ENCODE data around the gene PRMT3.
A peak's percentile ranks its signal among the peaks of the same experiment; 100 is the strongest.
"Not testable (repeated sequence)": the region's sequence is repeated elsewhere in the genome, so short reads cannot be mapped to it uniquely, and the experiment has no call there.

The PRMT3 gene

GRCh38 chr11:20387261-20388095 is at the start of gene PRMT3:
Gene PRMT3 (plus strand): TSS chr11:20387716. CDS start chr11:20387747, 31 bp downstream.
- DNase-seq (ENCODE audit: low read depth): peak; percentile 97

GRCh38 chr11:20342347-20343141 is 45.0 kb upstream of the PRMT3 start:
- no peak for DNase-seq (ENCODE audit: low read depth)

GRCh38 chr11:20351136-20351535 is 36.4 kb upstream of the PRMT3 start:
- DNase-seq (ENCODE audit: low read depth): no peak

GRCh38 chr11:20351751-20352262 is 35.7 kb upstream of the PRMT3 start:
- no peak for DNase-seq (ENCODE audit: low read depth)

GRCh38 chr11:20353829-20354434 is 33.6 kb upstream of the PRMT3 start:
- peak; percentile 7 for DNase-seq (ENCODE audit: low read depth)

GRCh38 chr11:20355221-20356219 is 32.0 kb upstream of the PRMT3 start:
- peak; percentile 24 for DNase-seq (ENCODE audit: low read depth)

GRCh38 chr11:20357150-20357549 is 30.4 kb upstream of the PRMT3 start:
- DNase-seq (ENCODE audit: low read depth): no peak

- no peak for DNase-seq (ENCODE audit: low read depth)
These were observed 26.9 kb upstream of the PRMT3 start for GRCh38 chr11:20360650-20361049.

- DNase-seq (ENCODE audit: low read depth): no peak
These were observed 25.0 kb upstream of the PRMT3 start for GRCh38 chr11:20362481-20362880.

- no peak for DNase-seq (ENCODE audit: low read depth)
These were observed 24.4 kb upstream of the PRMT3 start for GRCh38 chr11:20363149-20363499.

GRCh38 chr11:20363500-20364340 is 23.8 kb upstream of the PRMT3 start, which contains the start of gene HTATIP2:
Gene HTATIP2 (plus strand): TSS chr11:20363714. CDS start chr11:20364238, 524 bp downstream.
- DNase-seq (ENCODE audit: low read depth): peak; percentile 64

- no peak for DNase-seq (ENCODE audit: low read depth)
These were observed 23.1 kb upstream of the PRMT3 start for GRCh38 chr11:20364341-20364792.

- DNase-seq (ENCODE audit: low read depth): not testable (repeated sequence)
These were observed 22.1 kb upstream of the PRMT3 start for GRCh38 chr11:20365465-20365864.

- peak; percentile 28 for DNase-seq (ENCODE audit: low read depth)
These were observed 20.1 kb upstream of the PRMT3 start for GRCh38 chr11:20367313-20367948.

- DNase-seq (ENCODE audit: low read depth): no peak
These were observed 19.1 kb upstream of the PRMT3 start for GRCh38 chr11:20368438-20368837.

GRCh38 chr11:20369826-20370225 is 17.7 kb upstream of the PRMT3 start:
- no peak for DNase-seq (ENCODE audit: low read depth)

- DNase-seq (ENCODE audit: low read depth): no peak
These were observed 15.4 kb upstream of the PRMT3 start for GRCh38 chr11:20372081-20372626.

- DNase-seq (ENCODE audit: low read depth): no peak
These were observed 14.4 kb upstream of the PRMT3 start for GRCh38 chr11:20373147-20373546.

GRCh38 chr11:20373568-20374209 is 13.8 kb upstream of the PRMT3 start:
- no peak for DNase-seq (ENCODE audit: low read depth)
